ENCODE data around the gene DLG5.

The DLG5 gene

GRCh38 chr10:77970869-77971803, 44.6 kb upstream of the DLG5 start:
- H3K4me3 ChIP-seq (ENCODE audit: low read depth, low read length) = no peak overlapping the region
- DNase-seq (ENCODE audit: low read depth) = no peak
- TF ChIP-seq CTCF (IDR thresholded peaks at IDR 0.05; ENCODE audit: low read depth, low read length, missing control alignments) = no peak

DNA sequence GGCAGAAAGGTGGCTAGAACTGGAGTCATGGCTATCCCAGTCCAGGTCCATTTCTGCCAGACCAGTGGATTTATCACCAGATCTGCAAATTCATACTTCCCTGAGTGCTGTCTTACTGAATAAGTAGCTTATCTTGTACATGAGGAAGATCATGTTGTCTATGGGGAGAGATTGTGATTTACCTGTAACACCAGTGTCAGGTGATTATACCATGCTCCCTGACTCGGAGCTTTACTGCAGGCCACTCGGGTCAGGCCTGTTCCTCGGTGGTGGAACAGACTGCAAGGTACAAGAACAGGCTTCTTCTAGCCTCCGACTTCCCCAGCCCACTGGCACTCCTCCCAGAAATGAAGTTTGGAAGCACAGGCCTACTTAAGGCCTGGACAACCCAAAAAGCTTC, 42.6 kb upstream of the DLG5 start:
- TF ChIP-seq CTCF (IDR thresholded peaks at IDR 0.05; ENCODE audit: low read depth, low read length, missing control alignments) = no peak
- no peak overlapping the region for H3K4me3 ChIP-seq (ENCODE audit: low read depth, low read length)
- DNase-seq (ENCODE audit: low read depth) = no peak

GRCh38 chr10:77967611-77968022, 41.1 kb upstream of the DLG5 start:
- TF ChIP-seq CTCF (IDR thresholded peaks at IDR 0.05; ENCODE audit: low read depth, low read length, missing control alignments) = no peak
- DNase-seq (ENCODE audit: low read depth) = no peak
- H3K4me3 ChIP-seq (ENCODE audit: low read depth, low read length) = no peak overlapping the region

GRCh38 chr10:77965294-77965693, 38.7 kb upstream of the DLG5 start:
- no peak for DNase-seq (ENCODE audit: low read depth)
- no peak for TF ChIP-seq CTCF (IDR thresholded peaks at IDR 0.05; ENCODE audit: low read depth, low read length, missing control alignments)
- H3K4me3 ChIP-seq (ENCODE audit: low read depth, low read length) = no peak overlapping the region

DNA sequence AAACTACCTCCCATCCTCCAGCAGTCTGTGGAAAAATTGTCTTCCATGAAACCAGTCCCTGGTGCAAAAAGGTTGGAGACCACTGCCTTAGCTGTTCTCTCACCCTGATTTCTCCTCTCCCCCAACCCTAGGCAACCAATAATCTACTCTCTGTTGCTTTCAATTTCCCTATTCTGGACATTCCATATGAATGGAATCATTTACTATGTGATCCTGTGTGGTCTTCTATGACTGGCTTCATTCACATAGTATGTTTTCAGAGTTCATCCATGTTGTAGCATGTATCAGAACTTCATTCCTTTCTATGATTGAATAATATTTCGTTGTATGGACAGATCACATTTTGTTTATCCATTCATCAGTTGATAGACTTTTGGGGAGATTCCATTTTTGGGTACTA, 38.3 kb upstream of the DLG5 start:
- H3K4me3 ChIP-seq (ENCODE audit: low read depth, low read length) = no peak overlapping the region
- no peak for TF ChIP-seq CTCF (IDR thresholded peaks at IDR 0.05; ENCODE audit: low read depth, low read length, missing control alignments)
- no peak for DNase-seq (ENCODE audit: low read depth)

DNA sequence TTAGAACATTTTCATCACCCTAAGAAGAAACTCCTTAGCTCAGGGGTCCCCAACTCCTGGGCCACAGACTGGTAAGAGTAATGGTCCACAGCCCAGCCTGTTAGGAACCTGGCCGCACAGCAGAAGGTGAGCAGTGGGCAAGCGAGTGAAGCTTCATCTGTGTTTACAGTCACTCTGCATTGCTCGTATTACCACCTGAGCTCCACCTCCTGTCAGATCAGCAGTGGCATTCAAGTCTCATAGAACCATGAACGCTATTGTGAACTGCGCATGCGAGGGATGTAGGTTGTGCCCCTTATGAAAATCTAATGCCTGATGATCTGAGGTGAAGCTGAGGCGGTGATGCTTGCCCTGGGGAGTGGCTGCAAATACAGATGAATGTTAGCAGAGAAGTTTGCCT, 37.3 kb upstream of the DLG5 start:
- no peak overlapping the region for H3K4me3 ChIP-seq (ENCODE audit: low read depth, low read length)
- no peak for TF ChIP-seq CTCF (IDR thresholded peaks at IDR 0.05; ENCODE audit: low read depth, low read length, missing control alignments)
- DNase-seq (ENCODE audit: low read depth) = no peak
